Esophagus (tissue), 2 donors: ENCODE measurements around the gene KIF16B. TPM values are rescaled to one million over a fixed set of nuclear protein-coding genes. Genes with fewer than 3 reads are reported as not detected.
A peak's percentile ranks its signal among the peaks of the same experiment; 100 is the strongest.
"Not testable (repeated sequence)": the region's sequence is repeated elsewhere in the genome, so short reads cannot be mapped to it uniquely, and the experiment has no call there.

Source experiments
- H3K27ac ChIP-seq, 2 donors: one replicate each; pipeline ENCODE4 v1.5.1; 2013; ENCODE audit warnings: low read depth in 2 of 2, mild to moderate bottlenecking in 2 of 2, inconsistent platforms in 1 of 2, low read length in 1 of 2, moderate library complexity in 1 of 2
- H3K27me3 ChIP-seq, 2 donors: one replicate each; pipeline ENCODE4 v1.6.1; 2013; ENCODE audit warnings: low read length in 2 of 2, control low read depth in 1 of 2, mild to moderate bottlenecking in 1 of 2; ENCODE audit not compliant: insufficient read depth in 2 of 2, control insufficient read depth in 1 of 2
- H3K36me3 ChIP-seq, 2 donors: one replicate each; pipeline ENCODE4 v1.6.1; 2013; ENCODE audit warnings: low read length in 1 of 2; ENCODE audit not compliant: control insufficient read depth in 2 of 2, insufficient read depth in 2 of 2
- H3K4me1 ChIP-seq, 2 donors: one replicate each; pipeline ENCODE4 v1.6.1; 2013; ENCODE audit warnings: low read length in 1 of 2; ENCODE audit not compliant: control insufficient read depth in 2 of 2, insufficient read depth in 2 of 2
- H3K4me3 ChIP-seq, 2 donors: one replicate each; pipeline ENCODE4 v1.5.1; 2013; ENCODE audit warnings: low read length in 2 of 2, mild to moderate bottlenecking in 2 of 2, low read depth in 1 of 2, moderate library complexity in 1 of 2
- H3K9me3 ChIP-seq, 2 donors: one replicate each; pipeline ENCODE4 v1.6.1; 2013; ENCODE audit warnings: mild to moderate bottlenecking in 2 of 2, low read depth in 1 of 2, low read length in 1 of 2, moderate library complexity in 1 of 2; ENCODE audit not compliant: control insufficient read depth in 2 of 2, insufficient read depth in 1 of 2
- WGBS, 2 donors: extraction: QIAGEN DNeasy Blood & Tissue Kit; methylation state at CpG; one replicate each; pipeline ENCODE4 v1.1.7; 2013; 5-methylcytosine and 5-hydroxymethylcytosine counted together
- polyA plus RNA-seq, 2 donors: library from polyadenylated mRNA; stranded (reverse); fragments of 200-250 nt; gene quantifications; one replicate each; pipeline ENCODE4 v1.2.3, GENCODE V29; 2013
- donor health status: healthy with polysubstance abuse.
- donor health status: Bipolar disorder and iron deficiency.

KIF16B gene
- polyA plus RNA-seq, 2 donors, result 5.2 to 7.3 TPM

DNA sequence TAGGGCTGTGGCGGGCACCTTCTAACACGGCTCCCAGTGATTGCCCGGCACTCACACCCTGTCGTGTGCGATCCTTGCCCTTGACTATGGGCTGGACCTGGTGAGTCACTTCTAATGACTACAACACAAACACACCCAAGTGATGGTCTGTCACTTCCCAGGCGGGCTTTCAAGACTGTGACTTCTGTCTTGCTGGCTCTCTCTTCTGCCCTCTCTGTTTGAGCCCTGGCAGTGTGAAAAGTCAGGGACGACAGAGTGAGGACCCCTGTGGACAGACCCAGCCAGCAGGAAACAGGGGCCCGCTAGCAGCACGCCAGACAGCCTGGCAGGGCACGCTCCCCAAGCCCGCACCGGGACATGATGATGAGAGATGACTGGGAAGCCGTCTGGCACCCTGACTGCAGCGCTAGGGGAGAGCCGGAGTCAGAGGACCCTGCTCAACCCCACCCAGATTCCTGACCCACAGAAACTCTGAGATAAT is 43.0 kb downstream of the KIF16B start:
- Histone ChIP-seq H3K27ac (peak overlapping the region; percentile 48 to 76), H3K9me3 (no peaks in the 10 kb centered on the region), H3K27me3 (no peaks in the 10 kb centered on the region), H3K4me3 (no peak overlapping the region), H3K4me1 (peaks cover 2 to 7% of the 10 kb centered on the region in 2 donors), H3K36me3 (peaks cover 0 to 2% of the 10 kb centered on the region in 2 donors)
- WGBS, 2 donors, result 76% methylated on average over 15 of the region's 15 CpGs

DNA sequence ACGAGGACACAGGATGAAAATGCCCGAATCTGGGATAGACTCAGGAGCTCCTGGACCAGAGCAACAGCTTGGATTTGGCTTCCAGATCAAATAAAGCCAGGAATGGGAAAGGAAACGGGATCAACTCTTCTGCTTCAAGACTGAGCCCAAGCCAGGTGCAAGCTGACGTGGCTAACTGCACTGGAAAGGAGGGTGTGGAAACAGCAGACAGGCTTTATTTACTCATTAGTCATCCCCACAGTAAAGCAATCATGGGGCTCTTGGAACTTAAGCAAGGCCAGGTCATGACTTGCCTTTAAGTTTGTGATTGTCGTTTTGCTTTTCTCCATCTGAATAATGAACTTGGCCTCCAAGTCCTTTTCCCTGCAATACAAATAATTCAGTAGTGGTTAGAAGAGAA is 45.2 kb downstream of the KIF16B start:
- Histone ChIP-seq H3K36me3 (peaks cover 0 to 2% of the 10 kb centered on the region in 2 donors), H3K4me1 (peaks cover 2 to 7% of the 10 kb centered on the region in 2 donors), H3K27me3 (no peaks in the 10 kb centered on the region), H3K27ac (peak overlapping the region; percentile 81 to 87), H3K9me3 (no peaks in the 10 kb centered on the region), H3K4me3 (no peak overlapping the region)
- 29 to 51% methylated on average over 5 of the region's 5 CpGs for WGBS, 2 donors

DNA sequence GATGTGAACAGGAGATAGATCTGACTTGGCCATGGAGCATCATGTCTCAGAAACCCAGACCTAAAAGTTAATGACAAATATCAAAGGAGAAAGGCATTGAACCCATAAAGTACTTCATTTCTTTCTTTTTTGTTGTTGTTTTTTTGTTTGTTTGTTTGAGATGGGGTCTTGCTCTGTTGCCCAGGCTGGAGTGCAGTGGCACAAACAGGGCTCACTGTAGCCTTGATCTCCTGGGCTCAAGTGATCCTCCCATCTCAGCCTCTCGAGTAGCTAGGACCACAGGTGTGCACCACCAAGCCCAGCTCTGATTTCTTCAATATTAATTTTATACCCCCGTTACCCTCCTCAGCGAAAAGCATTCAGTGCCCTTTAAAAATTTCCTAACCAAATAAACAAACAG is 45.8 kb downstream of the KIF16B start:
- Histone ChIP-seq H3K4me3 (no peak overlapping the region), H3K9me3 (no peaks in the 10 kb centered on the region), H3K4me1 (peaks cover 2 to 7% of the 10 kb centered on the region in 2 donors), H3K27ac (peak overlapping the region in 1 of 2 donors; percentile 49), H3K36me3 (peaks cover 0 to 2% of the 10 kb centered on the region in 2 donors), H3K27me3 (no peaks in the 10 kb centered on the region)
- 91 to 92% methylated on average over 3 of the region's 3 CpGs for WGBS, 2 donors

DNA sequence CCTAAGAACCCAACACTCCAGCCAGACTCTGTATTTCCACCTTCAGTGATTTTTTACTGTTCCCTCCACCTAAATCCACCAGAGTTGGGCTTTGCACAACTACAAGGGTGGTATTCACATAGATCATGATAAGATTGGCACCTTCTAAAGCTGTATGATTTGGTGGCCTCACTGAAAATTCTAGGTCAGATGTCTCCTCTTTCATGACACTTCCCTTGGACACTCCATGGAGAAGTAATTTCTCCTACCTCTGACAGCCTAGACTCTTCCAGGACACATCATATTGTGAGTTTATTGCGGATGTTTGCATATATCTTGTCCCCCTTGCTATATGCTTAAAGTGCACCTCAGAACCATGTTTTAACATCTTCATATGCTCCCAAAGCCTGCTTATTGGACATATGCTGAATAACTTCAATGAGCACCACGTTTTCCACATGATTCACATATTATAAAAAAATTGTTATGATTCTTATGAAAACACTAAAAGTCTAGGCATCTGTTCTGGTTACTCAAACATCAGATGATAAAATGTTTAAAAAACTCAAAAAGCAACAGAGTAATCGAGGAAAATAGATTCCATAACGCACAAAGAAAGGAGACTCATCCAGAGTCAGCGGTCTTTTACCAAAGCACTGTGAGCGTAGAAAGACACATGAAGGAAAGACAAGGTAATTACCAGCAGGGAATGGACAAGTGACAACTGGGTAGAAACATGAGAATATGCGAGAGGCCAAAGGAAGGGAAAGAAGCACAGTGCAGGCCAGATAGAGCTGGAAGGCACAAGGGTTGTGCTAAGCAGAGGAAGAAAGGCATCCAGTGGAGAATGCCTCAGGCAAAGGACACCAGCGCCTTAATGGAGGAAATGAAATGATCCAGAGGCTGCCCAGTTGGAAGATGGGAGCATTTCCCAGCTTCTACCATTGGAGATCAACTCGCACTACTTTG is 46.5 kb downstream of the KIF16B start:
- no peak overlapping the region for H3K4me3 ChIP-seq
- H3K9me3 ChIP-seq, result no peaks in the 10 kb centered on the region
- no peaks in the 10 kb centered on the region for H3K27me3 ChIP-seq
- peaks cover 2 to 7% of the 10 kb centered on the region in 2 donors for H3K4me1 ChIP-seq
- 81 to 88% methylated on average over 9 of the region's 9 CpGs for WGBS, 2 donors
- H3K36me3 ChIP-seq, result peaks cover 0 to 2% of the 10 kb centered on the region in 2 donors
- H3K27ac ChIP-seq, result no peak overlapping the region

DNA sequence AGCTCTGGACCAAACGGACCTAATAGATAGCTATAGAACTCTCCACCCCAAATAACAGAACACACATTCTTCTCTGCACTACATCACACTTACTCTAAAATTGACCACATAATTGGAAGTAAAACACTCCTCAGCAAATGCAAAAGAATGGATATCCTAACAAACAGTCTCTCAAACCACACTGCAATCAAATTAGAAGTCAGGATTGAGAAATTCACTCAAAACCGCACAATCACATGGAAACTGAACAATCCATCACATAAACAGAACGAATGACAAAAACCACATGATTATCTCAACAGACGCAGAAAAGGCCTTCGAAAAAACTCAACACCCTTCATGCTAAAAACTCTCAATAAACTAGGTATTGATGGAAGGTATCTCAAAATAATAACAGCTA is 50.6 kb downstream of the KIF16B start:
- not testable (repeated sequence) for H3K9me3 ChIP-seq, H3K36me3 ChIP-seq, H3K4me1 ChIP-seq, H3K27me3 ChIP-seq, H3K4me3 ChIP-seq, H3K27ac ChIP-seq
- 96% methylated on average over 5 of the region's 5 CpGs for WGBS, 2 donors

DNA sequence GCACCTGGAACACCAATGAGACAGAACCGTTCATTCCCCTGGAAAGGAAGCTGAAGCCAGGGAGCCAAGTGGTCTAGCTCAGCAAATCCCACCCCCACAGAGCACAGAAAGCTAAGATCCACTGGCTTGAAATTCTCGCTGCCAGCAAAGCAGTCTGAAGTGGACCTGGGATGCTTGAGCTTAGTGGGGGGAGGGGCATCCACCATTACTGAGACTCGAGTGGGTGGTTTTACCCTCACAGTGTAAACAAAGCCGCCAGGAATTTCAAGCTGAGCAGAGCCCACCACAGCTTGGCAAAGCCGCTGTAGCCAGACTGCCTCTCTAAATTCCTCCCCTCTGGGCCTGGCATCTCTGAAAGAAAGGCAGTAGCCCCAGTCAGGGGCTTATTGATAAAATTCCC is 53.1 kb downstream of the KIF16B start:
- Histone ChIP-seq H3K27me3 (no peaks in the 10 kb centered on the region), H3K4me3 (no peak overlapping the region), H3K9me3 (no peaks in the 10 kb centered on the region), H3K36me3 (peaks cover 0 to 4% of the 10 kb centered on the region in 2 donors), H3K27ac (no peak overlapping the region), H3K4me1 (no peaks in the 10 kb centered on the region)
- 95% methylated on average over 5 of the region's 5 CpGs for WGBS, 2 donors

DNA sequence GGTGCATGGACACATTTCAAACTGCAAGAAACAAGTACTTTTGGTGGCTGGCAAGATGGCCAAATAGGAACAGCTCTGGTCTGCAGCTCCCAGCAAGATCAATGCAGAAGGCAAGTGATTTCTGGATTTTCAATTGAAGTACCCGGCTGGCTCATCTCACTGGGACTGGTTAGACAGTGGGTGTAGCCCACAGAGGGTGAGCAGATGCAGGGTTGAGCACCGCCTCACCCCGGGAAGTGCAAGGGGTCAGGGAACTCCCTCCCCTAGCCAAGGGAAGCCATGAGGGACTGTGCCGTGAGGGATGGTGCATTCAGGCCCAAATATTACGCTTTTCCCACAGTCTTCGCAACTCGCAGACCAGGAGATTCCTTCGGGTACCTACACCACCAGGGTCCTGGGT is 53.6 kb downstream of the KIF16B start:
- H3K27ac ChIP-seq, H3K27me3 ChIP-seq, H3K9me3 ChIP-seq, H3K4me3 ChIP-seq, H3K36me3 ChIP-seq, H3K4me1 ChIP-seq: not testable (repeated sequence)
- 87 to 95% methylated on average over 8 of the region's 8 CpGs for WGBS, 2 donors

DNA sequence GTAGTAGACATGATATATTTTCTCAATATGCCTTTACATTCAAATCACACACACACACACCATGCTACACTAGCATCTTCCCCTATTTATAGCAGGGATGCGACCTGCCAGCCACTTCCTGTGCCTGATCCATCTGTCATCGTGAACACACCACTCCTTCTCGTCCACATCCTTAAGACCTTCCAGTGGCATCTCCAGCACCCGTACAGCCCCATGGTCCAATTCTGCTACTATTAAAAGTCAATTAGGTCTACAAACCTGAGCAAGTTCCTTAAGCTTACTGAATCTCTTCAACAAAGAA is 54.5 kb downstream of the KIF16B start:
- Histone ChIP-seq H3K36me3 (peaks cover 0 to 4% of the 10 kb centered on the region in 2 donors), H3K9me3 (no peaks in the 10 kb centered on the region), H3K4me3 (no peak overlapping the region), H3K27me3 (no peaks in the 10 kb centered on the region), H3K4me1 (no peaks in the 10 kb centered on the region), H3K27ac (no peak overlapping the region)
- 74 to 81% methylated on average over 4 of the region's 4 CpGs for WGBS, 2 donors

DNA sequence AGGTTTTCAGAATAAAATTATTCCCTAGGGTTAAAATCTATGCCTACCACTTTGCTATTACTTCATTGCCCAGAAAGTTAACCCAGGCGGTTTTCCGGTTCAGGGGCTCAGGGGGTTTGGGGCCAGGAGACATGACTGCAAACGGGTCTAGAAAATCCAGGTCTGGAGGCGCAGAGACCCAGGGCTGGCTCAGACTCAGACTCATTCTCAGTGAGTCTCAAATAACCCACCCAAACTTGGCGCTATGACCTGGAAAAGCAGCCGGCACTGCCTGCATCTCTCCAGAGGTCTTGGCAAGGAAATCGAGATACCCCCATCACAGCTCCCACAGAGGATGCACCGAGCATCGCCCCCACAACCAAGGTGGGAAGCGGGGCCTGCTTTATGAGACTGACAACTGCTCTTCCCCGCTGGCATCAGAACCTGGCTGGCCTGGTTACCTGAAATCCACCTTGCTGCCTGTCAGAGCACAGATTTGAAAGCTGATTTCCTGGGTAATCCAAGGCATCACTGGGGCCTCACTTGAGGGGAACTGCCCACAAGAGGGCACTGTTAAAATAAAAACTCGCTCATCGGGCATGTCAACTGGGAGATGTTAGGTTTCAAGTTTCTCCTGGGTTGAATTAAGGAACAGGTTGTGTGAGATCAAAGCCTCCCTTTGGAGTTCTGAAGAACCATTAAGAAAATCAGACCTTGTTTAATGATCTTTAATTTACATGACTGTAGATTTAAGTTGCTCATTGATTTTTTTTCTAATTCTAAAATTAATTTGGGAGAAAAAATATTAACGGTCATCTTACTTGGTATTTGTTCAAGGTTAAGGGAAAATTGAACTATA is 55.1 kb downstream of the KIF16B start:
- Histone ChIP-seq H3K4me3 (no peak overlapping the region), H3K36me3 (peaks cover 0 to 4% of the 10 kb centered on the region in 2 donors), H3K27me3 (no peaks in the 10 kb centered on the region), H3K9me3 (no peaks in the 10 kb centered on the region), H3K4me1 (no peaks in the 10 kb centered on the region), H3K27ac (no peak overlapping the region)
- WGBS, 2 donors, result 83 to 84% methylated on average over 14 of the region's 14 CpGs
